HUES64 (cell line): ENCODE measurements around the gene ZP2.
A peak's percentile ranks its signal among the peaks of the same experiment; 100 is the strongest.
"Not testable (repeated sequence)": the region's sequence is repeated elsewhere in the genome, so short reads cannot be mapped to it uniquely, and the experiment has no call there.

Source experiments
- H3K27ac ChIP-seq: 2 replicates; pipeline ENCODE4 v1.7.0; 2013; ENCODE audit warnings: low read depth, low read length, inconsistent platforms
- H3K27me3 ChIP-seq: 2 replicates; pipeline ENCODE4 v1.6.1; 2013; ENCODE audit warnings: mild to moderate bottlenecking, low read length; ENCODE audit not compliant: insufficient read depth
- H3K36me3 ChIP-seq: 2 replicates; pipeline ENCODE4 v1.6.1; 2013; ENCODE audit warnings: mild to moderate bottlenecking, low read length; ENCODE audit not compliant: insufficient read depth
- H3K4me1 ChIP-seq: 2 replicates; pipeline ENCODE4 v1.6.1; 2013; ENCODE audit warnings: mild to moderate bottlenecking, low read length, moderate library complexity; ENCODE audit not compliant: insufficient read depth
- H3K4me3 ChIP-seq: 2 replicates; pipeline ENCODE4 v1.5.1; 2013; ENCODE audit warnings: mild to moderate bottlenecking, low read length, moderate library complexity
- H3K9ac ChIP-seq: 2 replicates; pipeline ENCODE4 v1.6.1; 2013; ENCODE audit warnings: mild to moderate bottlenecking, low read depth, low read length
- H3K9me3 ChIP-seq: 2 replicates; pipeline ENCODE4 v1.6.1; 2013; ENCODE audit warnings: low read depth, low read length; ENCODE audit not compliant: insufficient read depth
- WGBS: fragments of 150-250, 120-280 bp; methylation state at CpG from one replicate; pipeline ENCODE4 v1.1.7; 2013; ENCODE audit warnings: missing lambda C conversion rate; 5-methylcytosine and 5-hydroxymethylcytosine counted together

ZP2 gene

GRCh38 chr16:21158208-21159110, 52.9 kb downstream of the ZP2 start, which contains the start of gene LDAF1:
Gene LDAF1, plus strand, starts transcription at chr16:21158674. Its CDS starts 2,509 bp downstream, at chr16:21161183.
- Histone ChIP-seq H3K4me1 (peaks cover 5% of the 10 kb centered on the region; the same call in 1 of the 2 replicates), H3K36me3 (peaks cover 31% of the 10 kb centered on the region), H3K9me3 (no peaks in the 10 kb centered on the region), H3K27me3 (peaks cover 10% of the 10 kb centered on the region), H3K9ac (peak within 1 kb of the TSS; percentile 65), H3K27ac (no peak within 1 kb of the TSS), H3K4me3 (peak within 1 kb of the TSS; percentile 80)
- WGBS, result 2% methylated on average over 58 of the region's 59 CpGs

DNA sequence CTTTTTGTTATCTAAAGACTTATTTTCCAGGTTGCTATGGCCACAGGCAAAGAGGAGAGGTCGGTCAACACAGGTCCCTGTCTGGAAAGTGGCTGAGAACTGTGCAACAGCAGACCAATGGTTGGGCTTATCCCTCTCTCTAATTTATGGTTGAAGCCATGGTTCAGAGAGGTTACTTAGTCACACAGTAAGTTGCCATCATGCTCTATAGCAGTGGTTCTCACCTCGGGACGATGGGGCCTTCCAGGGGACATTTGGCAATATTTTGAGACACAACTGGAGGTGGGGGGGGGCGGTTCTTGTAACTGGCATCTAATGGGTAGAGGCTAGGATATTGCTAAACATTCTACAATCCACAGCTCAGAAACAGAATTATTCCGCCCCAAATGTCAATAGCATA, 53.7 kb downstream of the ZP2 start:
- Histone ChIP-seq H3K9me3 (no peaks in the 10 kb centered on the region), H3K36me3 (peaks cover 23% of the 10 kb centered on the region), H3K27me3 (peaks cover 10% of the 10 kb centered on the region), H3K27ac (no peak overlapping the region), H3K4me3 (no peak overlapping the region; the same call in 1 of the 2 replicates), H3K4me1 (peaks cover 5% of the 10 kb centered on the region; the same call in 1 of the 2 replicates), H3K9ac (no peak overlapping the region)
- 84% methylated on average over 4 of the region's 5 CpGs for WGBS

DNA sequence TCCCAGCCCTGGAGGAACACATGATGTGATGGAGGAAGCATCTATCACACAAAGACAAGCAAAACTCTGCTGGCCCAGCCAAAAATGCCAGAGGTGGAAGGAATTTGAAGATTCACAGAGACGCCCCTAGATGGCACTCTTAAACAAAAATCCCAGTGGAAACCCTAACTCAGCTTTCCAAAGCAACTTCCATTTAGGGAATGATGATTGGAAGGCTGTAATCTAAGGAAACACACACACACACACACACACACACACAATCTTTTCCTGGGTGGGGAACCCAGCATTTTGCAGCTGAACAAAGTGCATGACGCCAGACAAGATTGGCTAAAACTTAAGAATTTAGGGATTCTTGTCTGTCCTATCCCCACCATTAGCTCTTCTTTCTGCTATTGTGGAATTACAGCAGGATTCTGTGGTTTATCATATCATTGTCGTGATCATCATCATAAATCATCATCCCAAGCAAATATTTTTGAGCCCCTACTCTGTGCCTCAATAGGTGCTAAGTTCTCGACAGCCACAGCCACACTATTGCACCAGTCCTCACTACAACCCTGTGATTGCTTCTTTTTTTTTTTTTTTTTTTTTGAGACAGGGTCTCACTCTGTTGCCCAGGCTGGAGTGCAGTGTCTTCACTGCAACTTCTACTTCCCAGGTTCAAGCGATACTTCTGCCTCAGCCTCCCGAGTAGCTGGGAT, 54.5 kb downstream of the ZP2 start:
- Histone ChIP-seq H3K36me3 (peaks cover 15% of the 10 kb centered on the region), H3K27ac (no peak overlapping the region), H3K4me1 (peaks cover 5% of the 10 kb centered on the region; the same call in 1 of the 2 replicates), H3K9ac (no peak overlapping the region), H3K9me3 (no peaks in the 10 kb centered on the region), H3K27me3 (peaks cover 10% of the 10 kb centered on the region), H3K4me3 (no peak overlapping the region)
- 58% methylated on average over 6 of the region's 6 CpGs for WGBS

DNA sequence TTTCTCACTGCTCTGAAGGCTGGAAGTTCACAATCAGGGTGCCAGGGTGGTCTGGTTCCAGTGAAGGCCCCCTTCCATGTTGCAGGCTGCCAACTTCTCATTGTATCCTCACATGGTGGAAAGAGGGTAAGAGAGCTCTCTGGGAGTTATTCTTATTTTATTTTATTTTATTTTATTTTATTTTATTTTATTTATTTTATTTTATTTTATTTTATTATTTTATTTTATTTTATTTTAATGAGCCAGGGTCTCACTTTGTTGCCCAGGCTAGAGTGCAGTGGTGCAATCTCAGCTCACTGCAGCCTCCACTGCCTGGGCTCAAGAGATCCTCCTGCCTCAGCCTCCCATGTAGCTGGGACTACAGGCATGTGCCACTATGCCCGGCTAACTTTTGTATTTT, 55.4 kb downstream of the ZP2 start:
- H3K4me3 ChIP-seq, H3K4me1 ChIP-seq, H3K27ac ChIP-seq, H3K36me3 ChIP-seq, H3K9ac ChIP-seq, H3K9me3 ChIP-seq: not testable (repeated sequence)
- H3K27me3 ChIP-seq, result peaks cover 10% of the 10 kb centered on the region
- 78% methylated on average over 1 of the region's 1 CpG for WGBS

DNA sequence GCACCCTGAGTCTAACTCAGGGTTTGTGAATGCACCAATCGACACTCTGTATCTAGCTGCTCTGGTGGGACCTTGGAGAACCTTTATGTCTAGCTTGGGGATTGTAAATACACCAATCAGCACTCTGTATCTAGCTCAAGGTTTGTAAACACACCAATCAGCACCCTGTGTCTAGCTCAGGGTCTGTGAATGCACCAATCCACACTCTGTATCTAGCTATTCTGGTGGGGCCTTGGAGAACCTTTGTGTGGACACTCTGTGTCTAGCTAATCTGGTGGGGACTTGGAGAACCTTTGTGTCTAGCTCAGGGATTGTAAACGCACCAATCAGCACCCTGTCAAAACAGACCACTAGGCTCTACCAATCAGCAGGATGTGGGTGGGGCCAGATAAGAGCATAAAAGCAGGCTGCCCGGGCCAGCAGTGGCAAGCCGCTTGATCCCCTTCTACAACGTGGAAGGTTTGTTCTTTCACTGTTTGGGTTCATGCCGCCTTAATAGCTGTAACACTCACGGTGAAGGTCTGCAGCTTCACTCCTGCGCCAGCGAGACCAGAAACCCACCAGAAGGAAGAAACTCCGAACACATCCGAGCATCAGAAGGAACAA, 58.1 kb downstream of the ZP2 start:
- not testable (repeated sequence) for H3K27me3 ChIP-seq, H3K27ac ChIP-seq, H3K4me1 ChIP-seq, H3K4me3 ChIP-seq, H3K36me3 ChIP-seq, H3K9me3 ChIP-seq, H3K9ac ChIP-seq
- WGBS, result 95% methylated on average over 11 of the region's 11 CpGs

DNA sequence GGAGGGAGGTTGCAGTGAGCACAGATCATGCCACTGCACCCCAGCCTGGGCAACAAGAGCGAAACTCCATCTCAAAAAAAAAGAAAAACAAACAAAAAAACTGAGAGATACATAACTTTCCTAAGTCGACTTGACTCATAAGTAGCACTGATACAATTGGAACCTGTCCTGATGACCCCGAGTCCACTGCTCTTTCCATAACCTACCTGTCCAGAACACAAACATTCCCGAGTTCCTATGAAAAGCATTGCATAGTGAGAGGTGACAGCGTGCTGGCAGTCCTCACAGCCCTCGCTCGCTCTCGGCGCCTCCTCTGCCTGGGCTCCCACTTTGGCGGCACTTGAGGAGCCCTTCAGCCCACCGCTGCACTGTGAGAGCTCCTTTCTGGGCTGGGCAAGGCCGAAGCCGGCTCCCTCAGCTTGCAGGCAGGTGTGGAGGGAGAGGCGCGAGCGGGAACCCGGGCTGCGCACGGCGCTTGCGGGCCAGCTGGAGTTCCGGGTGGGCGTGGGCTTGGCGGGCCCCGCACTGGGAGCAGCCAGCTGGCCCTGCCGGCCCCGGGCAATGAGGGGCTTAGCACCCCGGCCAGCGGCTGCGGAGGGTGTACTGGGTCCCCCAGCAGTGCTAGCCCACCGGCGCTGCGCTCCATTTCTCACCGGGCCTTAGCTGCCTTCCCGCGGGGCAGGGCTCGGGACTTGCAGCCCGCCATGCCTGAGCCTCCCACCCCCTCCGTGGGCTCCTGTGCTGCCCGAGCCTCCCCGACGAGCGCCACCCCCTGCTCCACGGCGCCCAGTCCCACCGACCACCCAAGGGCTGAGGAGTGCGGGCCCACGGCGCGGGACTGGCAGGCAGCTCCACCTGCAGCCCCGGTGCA, 59.0 kb downstream of the ZP2 start:
- H3K4me1 ChIP-seq, H3K27me3 ChIP-seq, H3K9me3 ChIP-seq, H3K9ac ChIP-seq, H3K4me3 ChIP-seq, H3K27ac ChIP-seq, H3K36me3 ChIP-seq: not testable (repeated sequence)
- WGBS, result 96% methylated on average over 51 of the region's 51 CpGs

GRCh38 chr16:21150375-21151001, 60.9 kb downstream of the ZP2 start, which contains the start of gene DNAH3:
Gene DNAH3, minus strand, starts transcription at chr16:21150846. Its CDS starts 527 bp downstream, at chr16:21150319.
- Histone ChIP-seq H3K9me3 (no peaks in the 10 kb centered on the region), H3K4me3 (no peak within 1 kb of the TSS), H3K36me3 (no peaks in the 10 kb centered on the region), H3K9ac (no peak within 1 kb of the TSS), H3K4me1 (no peaks in the 10 kb centered on the region), H3K27ac (no peak within 1 kb of the TSS), H3K27me3 (no peaks in the 10 kb centered on the region)
- 89% methylated on average over 8 of the region's 8 CpGs for WGBS
